GM18508 (cell line): Measurements from ENCODE around the gene CSF1R.

Experiments used
- ATAC-seq: cut with Tn5 transposase; IDR thresholded peaks from one replicate; pipeline ENCODE4 v1.9.1; 2021; ENCODE audit warnings: moderate number of reproducible peaks; ENCODE audit not compliant: insufficient read depth, unreplicated experiment

The CSF1R gene

DNA sequence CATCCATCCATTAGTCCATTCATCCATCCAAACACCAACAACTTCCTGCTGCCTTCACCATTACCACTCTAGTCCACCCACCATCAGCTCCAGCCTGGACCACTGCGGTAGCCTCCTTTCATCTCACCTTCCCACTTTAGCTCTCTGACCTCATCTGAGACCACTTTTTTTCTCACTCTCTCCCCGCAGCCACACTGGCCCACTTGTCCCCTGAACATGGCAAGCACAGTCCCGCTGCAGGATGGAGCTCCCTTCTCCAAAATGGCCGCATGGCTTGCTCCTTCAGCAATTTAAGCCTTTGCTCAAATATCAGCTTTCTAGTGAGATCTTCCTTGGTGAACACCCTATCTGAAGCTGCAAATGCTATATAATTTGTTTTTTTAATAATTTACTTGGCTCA, 11.1 kb downstream of the CSF1R start:
- ATAC-seq, result no peak

DNA sequence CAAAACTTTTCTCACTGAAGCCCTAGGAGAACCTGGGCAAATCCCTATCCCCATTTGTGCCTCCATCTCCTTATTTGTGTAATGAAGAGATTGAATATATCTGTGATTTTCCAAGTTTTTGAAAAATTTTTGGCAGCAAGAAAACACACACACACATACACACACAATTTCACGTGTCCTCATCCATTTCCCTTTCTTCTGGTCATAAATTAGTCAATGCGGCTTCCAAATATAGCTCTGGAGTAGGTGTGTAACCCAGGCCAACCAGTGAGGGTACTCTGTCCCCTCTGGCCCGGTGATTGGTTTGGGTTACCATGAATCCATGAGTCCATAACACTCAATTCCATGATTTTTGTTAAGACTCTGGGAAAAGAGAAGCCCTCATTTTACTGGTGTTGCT, 12.7 kb downstream of the CSF1R start:
- ATAC-seq, result no peak

DNA sequence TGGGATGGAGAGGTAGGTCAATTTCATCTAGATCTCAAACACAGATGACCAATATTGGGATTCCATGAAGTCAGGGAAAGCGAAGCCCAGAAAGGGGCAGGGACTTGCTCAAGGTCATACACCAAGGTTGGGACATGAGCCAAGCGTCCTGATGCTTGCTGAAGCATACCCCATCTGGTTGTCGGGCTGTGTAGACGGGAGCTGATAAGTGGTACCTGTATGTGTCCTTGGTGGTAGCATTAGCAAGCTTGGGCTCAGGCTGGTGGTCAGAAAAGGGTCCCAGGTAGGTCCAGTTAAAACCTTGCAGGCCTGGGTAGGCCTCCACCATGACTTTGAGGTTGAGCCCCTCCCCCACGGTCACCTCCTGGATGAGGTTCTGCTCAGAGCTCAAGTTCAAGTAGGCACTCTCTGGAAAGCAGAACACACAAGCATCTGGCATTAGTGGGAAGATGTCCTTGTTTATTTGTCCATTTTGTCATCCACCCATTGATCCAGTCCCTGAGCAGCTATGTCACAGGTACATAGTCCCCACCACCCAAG, 13.2 kb downstream of the CSF1R start:
- no peak for ATAC-seq

DNA sequence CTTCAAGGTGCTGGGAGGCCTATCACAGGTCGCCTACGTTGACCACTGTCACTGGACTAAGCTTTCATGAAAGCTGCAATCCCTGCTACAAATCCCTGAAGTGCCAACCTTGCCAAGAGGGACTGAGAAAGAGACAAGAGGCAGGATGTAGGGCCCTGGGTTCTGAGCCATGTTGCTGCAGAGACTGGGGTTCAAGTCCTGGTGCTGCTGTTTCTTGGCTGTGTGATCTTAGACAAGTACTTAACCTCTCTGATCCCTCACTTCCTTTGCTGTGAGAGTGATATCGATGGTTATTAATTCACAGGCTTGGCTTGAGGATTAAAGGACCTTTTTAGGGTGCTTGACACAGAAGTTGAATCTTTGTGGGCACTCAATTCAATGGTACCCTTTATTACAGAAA, 15.5 kb downstream of the CSF1R start:
- ATAC-seq, result no peak

DNA sequence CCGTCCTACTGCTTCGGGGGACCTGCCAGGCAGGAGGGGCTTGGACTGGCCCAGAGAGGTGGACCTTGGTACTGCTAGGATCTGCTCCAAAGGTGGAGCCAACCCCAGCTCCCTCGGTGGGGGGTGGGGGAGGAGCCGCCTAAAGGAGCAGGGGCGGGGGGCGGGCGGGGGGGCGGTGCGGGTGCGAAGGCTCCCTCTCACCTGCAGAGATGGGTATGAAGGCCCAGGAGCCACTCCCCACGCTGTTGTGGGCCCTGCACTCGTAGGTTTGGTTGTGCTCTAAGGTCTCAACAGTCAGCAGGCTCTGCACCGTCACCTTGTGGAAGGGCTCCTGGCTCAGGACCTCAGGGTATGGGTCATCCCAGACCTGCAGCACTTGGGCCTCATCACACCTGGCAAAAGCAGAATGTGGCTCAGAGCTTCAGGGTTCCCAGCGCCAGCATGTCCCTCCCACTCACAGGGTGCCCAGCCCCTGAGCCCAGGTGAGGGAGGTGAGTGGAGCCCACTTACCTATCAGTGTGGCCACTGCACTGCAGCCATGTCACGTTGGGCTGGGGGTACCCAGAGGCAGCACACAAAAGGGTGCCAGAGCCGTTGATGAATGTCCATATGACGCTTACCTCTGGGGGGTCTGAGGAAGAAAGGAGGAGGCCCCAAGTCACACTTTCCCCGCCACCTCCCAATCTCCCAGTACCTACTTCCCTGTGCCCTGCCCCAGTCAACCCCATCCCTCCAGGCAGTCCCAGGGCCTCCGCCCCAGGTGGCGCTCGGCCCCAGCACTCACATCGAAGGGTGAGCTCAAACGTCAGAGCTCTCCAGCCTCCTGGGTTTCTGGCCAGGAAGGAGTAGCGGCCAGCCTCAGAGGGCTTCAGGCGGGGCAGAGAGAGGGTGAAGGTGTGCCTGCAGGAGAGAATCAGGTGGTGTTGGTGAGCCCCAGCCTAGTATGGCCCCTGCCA, 16.4 kb downstream of the CSF1R start:
- no peak for ATAC-seq

DNA sequence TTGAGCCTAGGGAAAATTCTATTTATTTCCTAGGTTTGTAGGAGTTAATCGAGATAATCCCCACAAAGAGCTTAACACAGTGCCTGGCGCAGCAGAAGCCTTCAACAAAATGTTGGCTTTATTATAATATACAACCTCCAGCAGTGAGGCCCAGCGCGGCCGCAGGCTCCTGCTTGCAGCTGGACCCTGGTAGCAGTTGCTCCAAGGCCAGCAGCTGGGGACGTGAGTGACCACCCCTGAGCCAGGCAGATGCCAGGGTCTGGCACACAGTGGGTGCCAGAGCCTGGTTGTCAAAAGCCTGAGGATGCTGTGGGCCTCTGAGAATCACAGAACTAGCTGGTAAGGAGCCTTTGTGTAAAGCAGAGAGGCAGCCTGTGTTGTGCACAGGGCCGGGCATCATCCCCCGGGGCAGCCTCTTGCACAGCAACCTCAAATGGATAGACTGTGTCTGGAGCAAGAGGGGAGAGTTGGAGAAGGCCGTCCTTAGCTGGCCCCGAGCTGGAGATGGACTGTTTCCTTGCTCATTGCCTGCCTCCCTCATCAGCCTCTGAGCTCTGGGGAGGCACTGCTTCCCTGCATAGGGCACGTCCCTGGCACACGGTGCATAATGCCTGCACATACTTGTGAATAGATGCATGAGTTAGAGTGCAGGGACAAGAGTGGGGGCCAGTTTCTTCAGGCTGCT, 17.3 kb downstream of the CSF1R start:
- ATAC-seq, result no peak

DNA sequence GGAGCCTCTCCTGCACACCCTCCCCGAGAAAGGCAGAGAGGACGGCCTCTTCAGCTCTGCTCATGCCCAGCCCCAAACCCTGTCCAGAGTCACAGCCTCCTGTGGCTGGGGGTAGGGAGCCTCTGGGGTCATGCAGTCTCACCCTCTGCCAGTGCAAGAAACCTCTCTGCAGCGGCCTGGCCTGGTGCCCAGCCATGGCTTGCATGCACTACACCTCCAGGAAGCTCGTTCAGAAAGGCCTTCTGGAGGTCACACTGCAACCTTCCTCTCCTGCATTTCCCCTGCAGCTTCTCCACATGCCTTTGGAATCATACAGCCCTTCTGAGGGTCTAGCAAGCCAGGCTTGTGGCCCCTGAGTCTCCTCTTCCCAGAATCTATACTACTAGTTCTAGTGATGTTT, 17.9 kb downstream of the CSF1R start:
- ATAC-seq, result no peak

DNA sequence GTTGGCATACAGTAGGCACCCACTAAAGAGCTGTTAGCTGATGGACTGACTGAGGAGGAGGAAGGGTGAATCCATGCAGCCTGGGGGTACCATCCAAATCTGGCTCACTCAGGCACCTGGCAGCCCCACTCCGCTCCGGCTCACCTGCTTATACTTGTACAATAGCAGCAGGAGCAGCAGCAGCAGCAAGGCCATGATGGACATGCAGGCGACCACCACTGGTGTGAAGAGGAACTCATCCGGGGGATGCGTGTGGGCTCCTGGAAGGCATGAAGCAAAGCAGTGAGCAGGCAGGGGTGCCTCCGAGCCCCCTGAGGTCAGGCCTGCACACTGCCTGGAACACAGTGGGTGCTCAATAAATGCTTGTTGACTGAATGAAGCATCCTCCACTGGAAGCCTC, 18.3 kb downstream of the CSF1R start:
- no peak for ATAC-seq

DNA sequence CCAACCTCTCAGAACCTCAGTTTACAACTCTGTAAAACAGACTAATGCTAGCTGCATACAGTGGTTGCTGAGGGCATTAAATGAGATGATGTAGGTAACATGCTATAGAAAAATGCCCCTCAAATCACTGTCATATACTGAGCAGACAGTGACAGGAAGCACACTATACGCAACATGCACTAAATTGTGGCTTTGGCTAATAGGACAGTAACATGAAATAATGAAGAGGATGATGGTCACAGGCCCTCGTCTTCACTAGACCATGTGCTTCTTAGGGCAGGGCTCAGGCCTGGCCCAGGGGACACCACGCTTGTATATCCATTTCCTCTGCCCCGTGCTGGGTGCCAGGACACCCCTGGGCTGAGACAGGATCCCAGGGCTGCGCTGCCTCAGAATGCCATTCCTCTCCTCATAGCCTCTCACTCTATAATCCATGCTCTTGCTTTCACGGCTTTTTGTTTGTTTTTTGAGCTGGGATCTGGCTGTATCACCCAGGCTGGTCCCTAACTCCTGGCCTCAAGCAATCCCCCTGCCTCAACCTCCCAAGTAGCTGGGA, 18.9 kb downstream of the CSF1R start:
- ATAC-seq, result no peak

DNA sequence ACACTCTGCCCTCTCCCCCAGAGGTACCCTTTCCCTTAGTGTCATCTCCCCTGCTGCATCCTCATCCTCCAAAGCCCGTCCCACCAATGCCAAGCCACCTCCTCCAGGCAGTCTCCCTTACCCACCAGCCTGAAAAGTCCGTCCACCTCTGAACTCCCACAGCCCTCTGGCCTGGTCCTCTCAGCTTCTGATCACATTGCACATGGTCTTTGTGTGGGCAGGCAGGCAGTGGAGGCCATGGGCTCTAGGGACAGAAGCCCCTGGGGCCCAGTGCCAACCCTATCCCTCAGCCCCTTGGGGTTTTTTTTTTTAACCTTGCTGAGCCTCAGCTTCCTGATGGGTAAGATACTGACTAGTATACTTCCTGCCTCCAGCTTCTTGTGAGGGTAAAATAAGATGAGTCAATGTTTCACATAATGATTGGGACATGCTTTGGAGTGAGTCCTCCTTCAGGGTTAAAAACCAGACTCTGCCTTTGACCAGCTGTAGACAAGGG, 19.4 kb downstream of the CSF1R start:
- ATAC-seq, result no peak

DNA sequence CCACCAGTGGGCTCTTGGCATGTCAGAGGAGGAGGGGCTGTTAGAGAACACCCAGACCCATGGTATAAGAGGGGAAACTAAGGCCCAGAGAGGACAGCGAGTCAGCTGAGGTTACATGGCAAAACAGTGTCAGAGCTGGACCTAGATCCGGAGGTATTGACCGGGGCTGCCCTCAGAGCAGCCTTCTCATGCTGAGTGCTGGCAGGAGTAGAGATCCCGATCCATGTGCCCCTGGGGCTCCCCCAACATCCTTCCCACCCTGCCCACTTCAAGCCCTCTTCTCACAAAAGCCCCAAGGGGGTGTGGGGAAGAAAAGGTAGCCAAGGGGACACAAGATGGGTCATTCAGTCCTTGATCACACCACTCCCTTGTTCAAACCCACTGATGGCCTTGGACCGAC, 19.9 kb downstream of the CSF1R start:
- no peak for ATAC-seq

DNA sequence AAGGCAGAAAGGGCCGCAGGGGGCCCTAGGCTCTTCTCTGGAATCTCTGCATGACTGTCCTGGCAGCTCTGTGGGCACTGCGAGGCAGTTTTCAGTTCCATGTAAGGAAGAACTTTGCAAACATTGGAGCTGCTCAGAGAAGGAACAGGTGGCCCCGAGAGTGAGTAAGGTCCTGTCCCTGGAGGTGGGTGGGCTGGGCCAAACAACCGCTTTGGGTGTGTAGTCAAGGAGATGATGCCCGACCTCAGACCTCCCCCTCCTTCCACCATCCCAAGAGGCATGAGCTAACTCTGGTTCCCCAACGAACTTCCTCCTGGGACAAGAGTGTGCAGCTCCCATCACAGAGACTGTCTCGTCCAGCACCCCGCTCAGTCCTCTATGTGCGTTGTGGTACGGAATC, 20.5 kb downstream of the CSF1R start:
- ATAC-seq, result no peak

DNA sequence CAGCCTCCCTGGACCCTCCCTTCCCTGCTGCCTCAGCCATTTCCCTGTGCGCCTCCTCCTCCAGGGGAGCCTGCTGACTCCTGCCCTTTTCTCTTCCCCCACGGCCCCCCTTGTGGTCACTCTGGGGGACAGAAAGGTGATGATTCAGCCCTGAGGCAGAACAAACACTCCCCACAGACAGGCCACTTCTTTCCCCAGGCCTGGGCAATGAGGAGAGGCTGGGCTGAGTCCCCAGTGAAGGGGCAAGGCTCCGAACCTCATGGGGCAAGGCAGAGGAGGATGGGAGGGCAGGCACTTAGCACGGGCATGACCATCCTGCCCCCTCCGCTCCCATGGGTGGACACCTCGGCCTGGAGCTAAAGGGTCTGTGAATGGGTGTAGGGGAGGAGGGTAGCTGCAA, 21.0 kb downstream of the CSF1R start:
- no peak for ATAC-seq

DNA sequence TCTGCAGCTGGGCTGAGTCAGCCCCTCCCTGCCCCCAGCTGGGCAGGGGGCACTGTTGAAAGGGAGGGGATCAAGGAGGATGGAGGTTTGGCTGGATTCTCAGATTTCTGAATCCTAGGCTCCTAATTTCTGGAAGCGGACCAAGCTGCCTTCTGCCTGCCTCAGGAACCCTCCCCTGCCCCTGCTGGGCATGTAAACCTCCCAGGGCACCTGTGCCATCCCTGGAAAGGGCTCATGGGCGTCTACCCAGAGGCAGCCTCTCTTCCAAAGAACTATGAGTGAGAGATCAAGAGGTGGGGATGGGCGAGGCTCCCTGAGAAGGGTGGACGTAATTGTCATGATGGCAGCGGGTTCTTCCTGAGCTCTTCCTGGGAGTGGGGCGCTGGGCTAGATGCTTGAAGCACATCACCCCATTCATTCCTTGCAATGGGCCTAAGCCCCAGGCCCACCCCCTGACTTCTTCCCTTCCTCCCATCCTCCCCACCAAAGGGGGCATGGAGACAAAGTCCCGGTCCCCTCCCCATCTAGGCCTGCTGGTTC, 21.6 kb downstream of the CSF1R start:
- ATAC-seq, result no peak

DNA sequence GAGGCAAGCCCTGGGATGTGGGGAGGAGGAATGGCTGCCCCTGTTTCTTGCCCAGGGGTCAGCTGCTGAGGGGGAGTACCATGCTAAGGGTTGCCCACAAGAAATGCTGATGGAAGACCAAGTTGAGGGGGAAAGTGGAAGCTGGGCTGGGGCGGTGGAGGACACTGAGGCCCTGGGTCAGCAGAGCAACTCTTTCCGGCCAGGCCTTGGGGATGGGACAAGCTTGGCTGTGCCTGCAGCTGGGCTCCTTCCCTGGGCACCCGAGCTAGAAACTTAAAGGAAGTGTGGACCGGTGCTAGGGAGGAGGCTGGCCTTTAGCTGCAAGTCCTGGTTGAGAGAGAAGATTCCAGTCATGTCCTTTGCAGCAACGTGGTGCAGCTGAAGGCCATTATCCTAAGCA, 22.7 kb downstream of the CSF1R start:
- no peak for ATAC-seq

DNA sequence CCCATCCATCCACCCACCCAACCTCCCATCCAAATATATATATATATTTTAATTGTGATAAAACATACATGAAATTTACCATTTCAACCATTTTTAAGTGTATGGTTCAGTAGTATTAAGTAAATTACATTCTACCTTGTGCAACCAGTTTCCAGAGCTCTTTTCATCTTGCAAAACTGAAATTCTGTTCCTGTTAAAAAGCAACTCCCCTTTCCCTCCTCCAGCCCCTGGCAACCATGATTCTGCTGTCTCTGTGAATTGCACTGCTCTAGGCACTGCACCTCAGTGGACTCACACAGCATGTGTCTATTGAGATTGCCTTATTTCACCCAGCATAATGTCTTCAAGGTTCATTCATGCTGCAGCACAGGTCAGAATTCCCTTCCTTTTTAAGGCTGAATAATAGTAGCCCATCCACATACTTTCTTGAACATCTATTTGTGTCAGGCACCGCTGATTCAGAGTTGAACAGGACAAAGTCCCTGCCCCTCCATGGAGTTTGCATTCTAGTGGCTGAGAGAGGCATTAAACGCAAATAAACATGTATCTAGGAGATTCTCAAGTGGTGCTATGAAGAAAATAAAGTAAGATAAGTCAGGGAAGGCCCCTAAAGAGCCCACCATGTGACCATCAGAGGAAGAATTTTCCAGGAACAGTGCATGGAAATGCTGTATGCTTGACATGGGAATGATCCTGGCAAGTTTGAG, 24.0 kb downstream of the CSF1R start:
- ATAC-seq, result no peak

DNA sequence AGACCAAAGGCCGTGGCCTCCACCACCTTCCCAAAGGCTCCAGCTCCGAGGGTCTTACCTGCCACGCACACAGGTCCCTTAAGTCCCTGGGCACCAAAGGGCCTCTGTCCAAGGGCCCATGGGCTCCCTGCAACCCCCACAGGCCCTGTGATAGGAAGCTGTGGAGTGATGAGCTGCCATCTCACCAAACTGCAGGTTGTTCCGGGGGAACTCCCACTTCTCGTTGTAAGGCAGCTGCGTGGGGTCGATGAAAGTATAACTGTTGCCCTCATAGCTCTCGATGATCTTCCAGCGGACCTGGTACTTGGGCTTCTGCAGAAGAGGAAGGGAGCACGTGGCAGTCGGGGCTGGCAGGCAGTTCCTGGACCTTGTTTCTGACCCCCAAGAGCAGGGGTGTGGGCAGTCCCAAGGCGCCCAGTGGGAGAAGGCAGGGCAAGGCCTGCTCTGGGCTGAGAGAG, 24.8 kb downstream of the CSF1R start:
- ATAC-seq, result no peak

DNA sequence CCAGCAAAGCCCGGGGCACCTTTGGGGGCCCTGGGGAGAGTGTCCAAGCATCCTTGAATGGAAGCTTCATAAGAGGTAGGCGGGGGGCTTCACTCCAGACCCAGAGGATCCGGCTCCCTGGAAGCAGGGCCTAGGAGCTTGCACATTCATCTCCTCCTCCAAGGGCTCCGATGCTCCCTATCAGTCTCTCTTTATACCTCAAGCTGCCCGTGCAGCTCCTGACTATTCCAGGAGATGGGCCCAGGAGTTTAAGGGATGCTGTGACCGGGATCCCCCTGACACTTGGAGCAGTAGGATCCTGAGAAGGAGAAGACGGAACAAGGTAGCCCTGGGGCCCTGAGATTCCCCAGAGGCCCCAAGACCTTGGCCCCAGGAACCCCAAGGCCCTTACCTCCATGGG, 25.9 kb downstream of the CSF1R start:
- ATAC-seq, result no peak

DNA sequence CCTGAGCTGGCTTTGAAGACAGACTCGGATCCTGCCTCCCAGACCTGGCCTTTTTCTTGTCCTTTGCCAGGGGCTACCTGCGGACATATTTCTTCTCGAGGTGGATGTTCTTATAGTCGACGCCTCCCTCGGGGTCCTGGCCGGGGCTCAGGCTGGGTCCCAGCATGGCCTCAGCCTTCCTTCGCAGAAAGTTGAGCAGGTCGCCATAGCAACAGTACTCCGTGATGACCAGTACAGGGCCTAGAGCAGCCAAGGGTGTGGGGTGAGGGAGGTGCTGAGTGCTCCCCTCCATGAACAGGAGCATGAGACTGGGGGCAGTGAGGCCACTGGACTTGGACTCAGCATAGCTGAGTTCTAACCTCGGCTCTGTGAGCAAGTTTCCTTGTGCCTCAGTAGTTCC, 26.7 kb downstream of the CSF1R start:
- no peak for ATAC-seq

DNA sequence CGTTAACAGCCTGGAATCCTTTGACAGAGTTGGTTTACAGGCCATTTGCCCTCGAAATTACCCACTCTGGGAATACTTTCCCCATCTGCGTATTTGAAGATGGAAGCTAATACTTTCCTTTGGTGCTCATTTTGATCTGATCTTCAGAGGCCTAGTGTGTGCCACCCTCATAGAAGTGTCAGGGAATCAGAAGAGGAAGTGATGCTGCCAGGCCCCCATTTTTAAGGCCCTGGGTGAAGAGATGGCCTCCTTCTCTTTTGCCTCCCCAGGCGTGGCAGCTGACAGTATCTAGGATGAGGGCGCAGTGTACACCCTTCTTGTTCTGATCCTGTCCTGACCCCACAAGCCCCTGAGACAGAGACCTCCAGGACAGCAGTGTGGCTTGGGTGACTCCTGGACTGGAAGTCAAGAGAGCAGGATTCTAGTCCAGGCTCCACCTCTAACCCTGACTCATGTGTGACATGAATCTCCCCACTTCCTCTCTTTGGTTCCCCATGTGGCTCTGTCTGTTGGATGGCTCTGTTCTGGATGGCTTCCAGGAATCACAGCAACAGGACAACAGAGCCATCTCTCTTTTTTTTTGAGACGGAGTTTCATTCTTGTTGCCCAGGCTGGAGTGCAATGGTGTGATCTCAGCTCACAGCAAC, 27.8 kb downstream of the CSF1R start:
- no peak for ATAC-seq
